Neural cell (in vitro differentiated cells): ENCODE measurements around the gene PCNX1.

ENCODE experiments used
- CTCF ChIP-seq: fragments of 450-650 bp; IDR thresholded peaks from 2 replicates; pipeline ENCODE4 v1.5.1; 2014; ENCODE audit warnings: antibody characterized with exemption, mild to moderate bottlenecking, moderate library complexity; ENCODE audit not compliant: poor library complexity, severe bottlenecking
- EP300 ChIP-seq: fragments of 450-650 bp; conservative IDR thresholded peaks from 2 replicates; pipeline ENCODE4 v1.6.1; 2014; ENCODE audit warnings: antibody characterized with exemption, mild to moderate bottlenecking, moderate library complexity; ENCODE audit not compliant: poor library complexity, severe bottlenecking
- EZH2 ChIP-seq: fragments of 200-600, 300-800 bp; shearing (Covaris generic), sonication (generic); IDR thresholded peaks from 2 replicates; pipeline ENCODE4 v1.6.1; 2014; ENCODE audit warnings: antibody characterized with exemption, low read length, borderline replicate concordance, mild to moderate bottlenecking; ENCODE audit not compliant: insufficient read depth, poor library complexity, severe bottlenecking
- POLR2AphosphoS5 ChIP-seq: IDR thresholded peaks from 2 replicates; pipeline ENCODE4 v1.6.1; 2012
- SMC3 ChIP-seq: fragments of 450-650 bp; conservative IDR thresholded peaks from 2 replicates; pipeline ENCODE4 v1.6.1; 2014; ENCODE audit warnings: antibody characterized with exemption, mild to moderate bottlenecking, moderate library complexity; ENCODE audit not compliant: poor library complexity
- TAF1 ChIP-seq: IDR thresholded peaks from 2 replicates; pipeline ENCODE4 v1.6.1; 2012; ENCODE audit warnings: low read depth

- TF ChIP-seq TAF1, result no peak
- no peak for TF ChIP-seq CTCF
- no peak for TF ChIP-seq POLR2AphosphoS5
- TF ChIP-seq EP300, result no peak
- no peak for TF ChIP-seq EZH2
- no peak for TF ChIP-seq SMC3
These were observed 26.8 kb downstream of the PCNX1 start for GRCh38 chr14:70934084-70934483.
